NCI-H1092 (cell line): ENCODE results near the gene ANGPT4.
"Not testable (repeated sequence)": the region's sequence is repeated elsewhere in the genome, so short reads cannot be mapped to it uniquely, and the experiment has no call there.

ENCODE experiments used
- DNase-seq: peaks from one replicate; lab custom pipeline; 2025; lab: John Stamatoyannopoulos, UW

ANGPT4 gene

GRCh38 chr20:906001-906520 lies 10.1 kb downstream of the ANGPT4 start:
- DNase-seq: no peak

DNA sequence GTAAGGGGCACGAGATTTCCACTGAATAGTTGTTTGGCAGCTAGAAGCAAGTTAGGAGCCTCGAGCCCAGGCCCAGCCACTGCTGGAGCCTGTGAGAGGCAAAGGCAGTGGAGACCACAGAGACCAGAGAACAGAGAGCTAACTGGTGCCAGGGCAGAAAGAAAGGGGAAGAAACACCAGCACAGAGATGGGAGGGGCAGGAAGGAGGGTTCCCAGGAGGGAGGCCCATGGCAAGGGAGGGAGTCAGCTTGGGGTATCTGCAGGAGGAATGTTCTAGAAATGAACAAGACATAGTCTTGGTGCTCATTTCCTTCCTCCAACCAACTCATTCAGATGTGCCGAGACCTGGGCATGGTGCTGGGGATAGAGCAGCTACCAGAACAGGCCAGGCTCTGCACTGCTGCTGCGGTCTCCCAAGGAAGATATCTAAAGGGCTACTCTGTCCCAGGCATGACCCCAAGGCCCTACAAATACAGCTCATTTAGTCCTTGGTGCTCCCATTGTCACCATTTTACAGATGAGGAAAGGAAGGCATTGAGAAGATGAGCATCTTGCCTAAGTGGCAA lies 10.7 kb downstream of the ANGPT4 start:
- DNase-seq: no peak

- no peak for DNase-seq
Measured at GRCh38 chr20:904039-904545, 12.0 kb downstream of the ANGPT4 start.

- DNase-seq: not testable (repeated sequence)
Measured at GRCh38 chr20:897436-897835, 18.7 kb downstream of the ANGPT4 start.

DNA sequence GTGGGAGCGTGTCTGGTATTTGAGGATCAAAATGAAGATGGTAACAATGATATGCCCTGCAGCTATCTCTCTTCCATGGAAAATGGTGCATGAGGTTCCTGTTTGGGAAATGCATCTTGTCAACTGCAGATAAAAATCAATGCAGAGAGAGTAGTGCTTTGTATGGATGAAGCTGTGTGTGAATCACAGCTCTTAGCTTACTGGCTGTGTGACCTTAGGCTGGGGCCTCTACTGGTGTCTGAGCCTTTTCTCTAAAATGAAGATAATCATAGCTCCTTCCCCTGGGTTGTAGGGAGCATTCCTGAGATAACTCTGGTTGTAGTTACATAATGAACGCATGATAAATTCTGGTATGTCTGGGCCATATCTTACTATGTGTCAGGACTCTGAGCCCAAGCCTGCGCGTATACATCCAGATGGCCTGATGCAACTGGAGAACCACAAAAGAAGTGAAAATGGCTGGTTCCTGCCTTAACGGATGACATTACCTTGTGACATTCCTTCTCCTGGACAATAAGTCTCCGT lies 19.6 kb downstream of the ANGPT4 start:
- no peak for DNase-seq

- not testable (repeated sequence) for DNase-seq
Measured at GRCh38 chr20:892371-892770, 23.8 kb downstream of the ANGPT4 start.

DNA sequence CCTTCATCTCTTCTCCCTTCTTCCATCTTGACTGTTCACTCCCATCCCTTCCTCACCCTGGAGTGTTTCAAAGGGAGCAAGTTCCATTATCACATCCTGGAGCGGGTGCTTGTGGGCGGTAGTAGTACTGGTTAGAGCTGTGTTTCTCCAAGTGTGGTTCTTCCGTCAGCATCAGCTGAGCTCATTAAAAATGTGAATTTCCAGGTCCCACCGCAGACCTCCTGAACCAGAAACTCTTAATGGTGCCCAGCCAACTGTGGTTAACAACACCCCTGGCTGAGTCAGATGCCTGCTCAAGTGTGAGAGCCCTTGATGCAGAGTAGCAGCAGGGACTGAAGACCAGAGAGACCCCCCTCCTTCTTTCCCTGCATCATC lies 24.4 kb downstream of the ANGPT4 start:
- DNase-seq: no peak

DNA sequence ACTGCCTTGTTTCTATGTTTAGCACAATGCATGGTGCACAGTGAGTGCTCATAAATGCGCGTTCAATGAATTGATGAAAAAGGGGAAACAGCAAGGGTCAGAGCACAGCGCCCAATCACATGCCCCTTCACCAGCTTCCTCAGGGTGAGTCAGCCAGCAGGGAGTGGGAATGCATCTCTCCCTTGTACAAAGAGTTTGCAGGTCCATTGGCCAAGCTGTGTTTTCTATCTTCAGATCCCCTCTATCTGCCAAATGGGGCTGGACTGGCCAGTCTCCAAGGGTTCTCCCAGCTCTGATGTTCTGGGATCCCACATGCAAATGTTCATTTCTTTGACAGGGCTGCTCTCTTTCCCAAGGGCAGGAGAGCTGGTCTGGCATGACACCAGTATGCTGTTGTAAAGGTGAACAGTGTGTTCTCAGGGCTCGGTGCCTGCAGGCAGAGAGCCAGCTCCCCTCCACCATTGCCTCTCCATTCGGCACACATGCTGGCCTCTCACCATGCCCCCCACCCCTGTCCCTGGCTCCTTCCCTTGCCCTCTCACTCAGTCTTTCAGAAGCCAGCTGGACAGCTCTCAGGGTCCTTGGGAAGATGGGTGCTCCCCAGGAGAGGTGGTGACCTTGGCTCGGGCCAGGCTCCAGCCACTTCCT lies 25.0 kb downstream of the ANGPT4 start:
- no peak for DNase-seq

GRCh38 chr20:890666-891057 lies 25.5 kb downstream of the ANGPT4 start:
- no peak for DNase-seq

DNA sequence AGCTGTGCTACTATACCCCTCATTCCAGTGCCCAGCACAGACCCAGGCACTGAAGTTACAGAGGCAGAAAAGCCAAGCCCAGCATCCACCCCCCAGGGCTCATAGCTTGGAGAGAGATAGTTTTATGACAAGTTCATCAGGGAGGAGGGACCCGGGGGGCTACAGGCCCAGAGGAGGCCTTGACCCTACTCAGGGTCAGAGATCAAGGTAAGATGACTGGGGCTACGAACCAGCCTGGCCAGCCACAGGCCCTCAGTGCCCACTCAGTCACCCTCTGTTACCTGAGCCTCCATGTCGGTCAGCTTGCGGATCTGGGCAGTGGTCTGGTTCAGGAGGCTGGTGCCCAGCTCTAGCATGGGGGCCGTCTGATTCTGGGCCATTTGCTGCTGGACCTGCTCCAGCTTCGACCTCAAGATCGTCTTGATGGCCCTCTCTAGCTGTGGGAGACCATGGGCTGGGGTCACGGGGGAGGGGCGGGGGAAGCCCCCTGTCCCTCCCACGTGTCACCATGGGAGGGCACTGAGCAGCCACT lies 26.1 kb downstream of the ANGPT4 start:
- DNase-seq: no peak

DNA sequence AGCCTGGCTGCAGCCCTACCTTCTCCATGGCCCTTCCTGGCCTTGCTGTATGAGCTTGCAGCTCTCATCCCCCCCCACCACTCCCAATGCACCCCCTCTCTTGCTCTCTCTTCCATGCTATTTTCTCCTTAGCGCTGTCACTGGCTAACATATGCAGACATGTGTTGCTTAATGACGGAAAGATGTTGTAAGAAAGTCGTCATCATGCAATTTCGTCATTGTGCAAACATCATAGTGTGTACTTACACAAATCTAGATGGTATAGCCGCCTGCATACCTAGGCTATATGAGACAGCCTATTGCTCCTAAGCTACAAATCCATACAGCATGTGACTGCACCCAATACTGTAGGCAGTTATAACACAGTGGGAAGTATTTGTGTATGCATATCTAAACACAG lies 27.0 kb downstream of the ANGPT4 start:
- no peak for DNase-seq

DNA sequence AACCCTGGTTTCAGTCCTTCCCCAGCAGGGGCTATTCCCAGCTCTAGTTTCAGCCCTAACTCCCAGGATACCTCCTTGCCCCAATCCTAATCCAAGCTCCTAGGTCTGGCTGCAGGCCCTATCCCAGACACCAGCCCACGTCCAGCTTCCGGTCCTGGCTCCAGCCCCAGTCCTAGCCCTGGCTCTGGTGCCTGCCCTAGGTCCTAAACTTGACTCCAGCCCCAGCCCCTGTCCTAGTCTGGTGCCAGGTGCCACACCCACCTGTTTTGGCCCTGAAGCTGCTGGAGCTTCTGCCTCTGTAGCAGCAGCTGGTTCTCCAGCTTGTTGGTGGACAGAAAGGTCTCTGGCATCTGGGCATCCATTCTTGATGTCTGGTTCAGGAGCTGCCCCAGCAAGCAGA lies 28.1 kb downstream of the ANGPT4 start:
- DNase-seq: no peak

GRCh38 chr20:887137-887536 lies 29.0 kb downstream of the ANGPT4 start:
- no peak for DNase-seq

GRCh38 chr20:884983-885952 lies 30.9 kb downstream of the ANGPT4 start:
- DNase-seq: peak; percentile 71

DNA sequence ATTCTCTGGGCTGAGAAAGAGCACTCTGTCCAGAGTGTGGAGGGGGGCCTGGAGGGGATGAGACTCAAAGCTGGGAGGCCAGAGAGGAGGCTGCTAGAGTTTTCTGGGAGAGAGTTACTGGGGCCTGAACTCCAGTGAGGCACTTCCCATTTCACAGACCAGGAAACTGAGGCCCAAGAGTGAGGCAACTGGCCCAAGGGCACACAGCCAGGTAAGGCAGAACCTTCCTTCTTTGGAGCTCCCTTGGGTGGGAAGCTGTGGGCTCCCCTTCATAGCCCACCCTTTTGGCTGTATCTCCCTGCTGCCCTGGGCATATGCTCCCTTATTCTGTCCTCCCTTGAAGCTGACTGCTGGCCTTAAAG lies 34.4 kb downstream of the ANGPT4 start:
- no peak for DNase-seq

DNA sequence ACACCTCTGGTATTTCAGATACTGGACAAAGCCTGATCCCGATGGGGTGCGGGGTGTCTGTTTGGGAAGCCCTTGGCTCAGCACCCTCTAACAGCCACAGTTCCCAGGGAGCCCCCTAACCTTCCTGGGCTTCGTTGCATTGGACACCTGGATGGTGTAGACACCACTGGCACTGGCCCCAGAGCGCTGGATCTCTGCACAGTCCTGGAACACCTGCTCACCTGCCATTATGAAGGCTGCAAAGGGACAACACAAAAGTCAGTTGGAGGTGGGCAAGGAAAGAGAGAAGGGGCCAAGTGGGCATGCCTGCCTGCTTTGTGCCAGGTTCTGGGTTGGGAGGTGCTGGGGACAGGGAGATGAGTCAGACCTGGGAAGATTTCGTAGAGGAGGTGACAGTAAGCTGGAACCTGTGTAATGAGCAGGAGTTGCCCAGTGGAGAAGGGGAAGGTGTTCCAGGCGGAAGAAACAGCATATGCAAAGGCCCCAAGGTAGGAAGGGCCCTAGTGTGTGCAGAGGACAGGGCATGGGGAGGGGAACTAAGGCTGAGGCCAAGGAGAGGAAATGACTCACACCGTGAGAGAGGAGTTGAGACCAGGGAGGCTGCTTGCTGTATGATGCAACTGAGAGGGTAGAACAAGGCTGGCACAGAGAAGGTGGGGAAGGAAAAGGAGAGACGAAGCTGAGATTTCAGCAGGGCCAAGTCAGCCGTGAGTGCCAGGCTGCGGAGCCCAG lies 34.9 kb downstream of the ANGPT4 start:
- no peak for DNase-seq

DNA sequence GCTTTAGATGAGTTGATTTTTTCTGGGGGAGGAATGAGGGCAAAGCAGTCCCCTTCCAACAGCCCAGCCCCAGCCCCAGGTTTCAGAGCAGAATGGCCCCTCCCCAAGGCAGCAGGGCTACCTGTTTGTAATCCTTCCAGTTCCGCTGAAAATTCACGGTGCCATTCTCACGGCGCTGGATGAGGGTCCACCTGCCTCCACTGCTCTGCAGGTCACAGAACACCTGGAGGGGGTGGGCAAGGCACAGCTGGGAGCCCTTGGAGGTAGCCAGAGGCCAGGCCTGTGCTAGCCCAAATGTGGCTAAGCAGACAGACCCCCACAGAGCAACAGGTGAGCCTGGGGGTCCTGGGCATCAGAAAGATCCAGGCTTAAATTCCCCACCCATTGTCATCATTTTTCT lies 36.5 kb downstream of the ANGPT4 start:
- DNase-seq: no peak

- no peak for DNase-seq
Measured at GRCh38 chr20:878511-879307, 37.4 kb downstream of the ANGPT4 start.

GRCh38 chr20:877814-878213 lies 38.3 kb downstream of the ANGPT4 start:
- DNase-seq: no peak

- DNase-seq: no peak
Measured at GRCh38 chr20:875115-875514, 41.0 kb downstream of the ANGPT4 start.
